NCI-H748 (cell line): ENCODE measurements around the gene RAD21L1.

Experiments used
- DNase-seq: peaks from one replicate; lab custom pipeline; 2025; ENCODE audit not compliant: unreplicated experiment; lab: John Stamatoyannopoulos, UW

RAD21L1 gene

GRCh38 chr20:1269235-1269634 lies 43.4 kb downstream of the RAD21L1 start:
- no peak for DNase-seq

GRCh38 chr20:1269850-1270249 lies 44.0 kb downstream of the RAD21L1 start:
- no peak for DNase-seq

- DNase-seq: no peak
Measured at GRCh38 chr20:1272368-1273100, 46.7 kb downstream of the RAD21L1 start.

- no peak for DNase-seq
Measured at GRCh38 chr20:1273366-1273765, 47.5 kb downstream of the RAD21L1 start.

- peak; percentile 80 for DNase-seq
Measured at GRCh38 chr20:1274485-1275311, 48.9 kb downstream of the RAD21L1 start.

- DNase-seq: no peak
Measured at GRCh38 chr20:1275919-1276318, 50.1 kb downstream of the RAD21L1 start.

- DNase-seq: no peak
Measured at GRCh38 chr20:1277529-1278322, 51.9 kb downstream of the RAD21L1 start.

GRCh38 chr20:1278993-1279392 lies 53.1 kb downstream of the RAD21L1 start:
- no peak for DNase-seq

GRCh38 chr20:1280195-1281102 lies 54.6 kb downstream of the RAD21L1 start:
- no peak for DNase-seq

GRCh38 chr20:1281279-1282057 lies 55.6 kb downstream of the RAD21L1 start:
- DNase-seq: peak; percentile 91

- no peak for DNase-seq
Measured at GRCh38 chr20:1282966-1283365, 57.1 kb downstream of the RAD21L1 start.

GRCh38 chr20:1283522-1284510 lies 58.0 kb downstream of the RAD21L1 start:
- DNase-seq: peak; percentile 65

GRCh38 chr20:1286267-1287024 lies 60.6 kb downstream of the RAD21L1 start:
- no peak for DNase-seq

- DNase-seq: no peak
Measured at GRCh38 chr20:1287306-1287705, 61.5 kb downstream of the RAD21L1 start.

- no peak for DNase-seq
Measured at GRCh38 chr20:1287787-1288569, 62.1 kb downstream of the RAD21L1 start.

GRCh38 chr20:1291191-1291741 lies 65.4 kb downstream of the RAD21L1 start:
- no peak for DNase-seq

GRCh38 chr20:1292620-1293019 lies 66.8 kb downstream of the RAD21L1 start:
- DNase-seq: no peak
